Astrocyte (in vitro differentiated cells and primary cell): Measurements from ENCODE around the gene RASD1. TPM values are rescaled to one million over a fixed set of nuclear protein-coding genes. Genes with fewer than 3 reads are reported as not detected.

Source experiments
- DNase-seq: peaks from one replicate; pipeline ENCODE4 v3.0.0-alpha.2; 2010; ENCODE audit warnings: low read depth
- FAIRE-seq: peaks from 2 replicates; lab custom pipeline; 2011; peaks lifted over from hg19 to GRCh38; lab: Jason Lieb, UNC
- H2AFZ ChIP-seq: 2 replicates; pipeline ENCODE4 v1.6.0; 2012; ENCODE audit warnings: low read depth, low read length, inconsistent platforms
- H3K27ac ChIP-seq: 2 replicates; pipeline ENCODE4 v1.5.1; 2011; ENCODE audit warnings: low read depth, low read length, inconsistent platforms
- H3K27me3 ChIP-seq: 2 replicates; pipeline ENCODE4 v1.6.0; 2011; ENCODE audit warnings: low read length, inconsistent platforms; ENCODE audit not compliant: insufficient read depth
- H3K36me3 ChIP-seq: 2 replicates; pipeline ENCODE4 v1.5.1; 2011; ENCODE audit warnings: low read length, inconsistent platforms; ENCODE audit not compliant: insufficient read depth
- H3K4me1 ChIP-seq: 2 replicates; pipeline ENCODE4 v1.5.1; 2011; ENCODE audit warnings: low read length, inconsistent platforms; ENCODE audit not compliant: insufficient read depth
- H3K4me2 ChIP-seq: 2 replicates; pipeline ENCODE4 v1.6.0; 2012; ENCODE audit warnings: low read length, inconsistent platforms
- H3K4me3 ChIP-seq: 2 replicates; pipeline ENCODE4 v1.5.1; 2011; ENCODE audit warnings: low read depth, mild to moderate bottlenecking, low read length, inconsistent platforms; ENCODE audit not compliant: insufficient read depth
- H3K79me2 ChIP-seq: 2 replicates; pipeline ENCODE4 v1.6.0; 2012; ENCODE audit warnings: mild to moderate bottlenecking, low read length, inconsistent platforms; ENCODE audit not compliant: insufficient read depth
- H3K9ac ChIP-seq: 2 replicates; pipeline ENCODE4 v1.6.0; 2012; ENCODE audit warnings: mild to moderate bottlenecking, low read length, inconsistent platforms
- H3K9me3 ChIP-seq: 2 replicates; pipeline ENCODE4 v1.5.1; 2012; ENCODE audit warnings: low read depth, mild to moderate bottlenecking, low read length, inconsistent platforms; ENCODE audit not compliant: insufficient read depth
- H4K20me1 ChIP-seq: 2 replicates; pipeline ENCODE4 v1.6.0; 2012; ENCODE audit warnings: low read length, inconsistent platforms; ENCODE audit not compliant: insufficient read depth
- H3K27ac Mint-ChIP-seq: one replicate; pipeline ENCODE4 v1.8.0; 2021; ENCODE audit warnings: mild to moderate bottlenecking, mixed read lengths; ENCODE audit not compliant: unreplicated experiment
- H3K27me3 Mint-ChIP-seq: one replicate; pipeline ENCODE4 v1.8.0; 2021; ENCODE audit warnings: low read depth, mixed read lengths; ENCODE audit not compliant: unreplicated experiment
- H3K36me3 Mint-ChIP-seq: one replicate; pipeline ENCODE4 v1.8.0; 2021; ENCODE audit warnings: low read depth, mixed read lengths; ENCODE audit not compliant: unreplicated experiment
- H3K4me1 Mint-ChIP-seq: one replicate; pipeline ENCODE4 v1.8.0; 2021; ENCODE audit warnings: low read depth, mixed read lengths; ENCODE audit not compliant: unreplicated experiment
- H3K4me3 Mint-ChIP-seq: one replicate; pipeline ENCODE4 v1.8.0; 2021; ENCODE audit warnings: mild to moderate bottlenecking, moderate library complexity, mixed read lengths; ENCODE audit not compliant: unreplicated experiment
- H3K9me3 Mint-ChIP-seq: one replicate; pipeline ENCODE4 v1.8.0; 2021; ENCODE audit warnings: mild to moderate bottlenecking, mixed read lengths; ENCODE audit not compliant: unreplicated experiment
- CTCF ChIP-seq: IDR thresholded peaks from 2 replicates; pipeline ENCODE4 v1.5.1; 2011; ENCODE audit warnings: low read depth, mild to moderate bottlenecking, inconsistent platforms, low read length, moderate library complexity; ENCODE audit not compliant: insufficient read depth
- EZH2 ChIP-seq: IDR thresholded peaks from 2 replicates; pipeline ENCODE4 v1.6.1; 2012; ENCODE audit warnings: mild to moderate bottlenecking, low read length, inconsistent platforms; ENCODE audit not compliant: insufficient read depth
- total RNA-seq: library from RNA; stranded (reverse); gene quantifications from 2 replicates; pipeline ENCODE4 v1.2.1, GENCODE V29; 2021

RASD1 gene
- total RNA-seq, 1 donor from 2014 or later: 0.77 TPM

GRCh38 chr17:17480593-17481148 is 15.5 kb downstream of the RASD1 start:
- Histone ChIP-seq H3K9ac (no peak overlapping the region), H3K36me3 (no peaks in the 10 kb centered on the region), H4K20me1 (peaks cover 47% of the 10 kb centered on the region), H2AFZ (no peak overlapping the region), H3K4me2 (no peak overlapping the region), H3K27ac (no peak overlapping the region), H3K4me3 (no peak overlapping the region), H3K27me3 (no peaks in the 10 kb centered on the region), H3K79me2 (peaks cover 82% of the 10 kb centered on the region), H3K4me1 (peaks cover 13% of the 10 kb centered on the region), H3K9me3 (no peaks in the 10 kb centered on the region)
- Mint-ChIP-seq H3K9me3 (no peaks in the 10 kb centered on the region), H3K27me3 (no peaks in the 10 kb centered on the region), H3K4me1 (peaks cover 13% of the 10 kb centered on the region), H3K27ac (peak overlapping the region; percentile 44), H3K36me3 (peaks cover 11% of the 10 kb centered on the region), H3K4me3 (no peak overlapping the region)
- TF ChIP-seq CTCF (no peak), EZH2 (no peak)
- DNase-seq (no peak), FAIRE-seq (no peak)

GRCh38 chr17:17479209-17479608 is 17.0 kb downstream of the RASD1 start:
- H3K36me3 ChIP-seq: no peaks in the 10 kb centered on the region
- no peaks in the 10 kb centered on the region for H3K27me3 ChIP-seq
- H3K27me3 Mint-ChIP-seq: no peaks in the 10 kb centered on the region
- no peak for TF ChIP-seq EZH2
- no peak for TF ChIP-seq CTCF
- peaks cover 36% of the 10 kb centered on the region for H4K20me1 ChIP-seq
- H3K4me3 Mint-ChIP-seq: no peak overlapping the region
- H3K9me3 ChIP-seq: no peaks in the 10 kb centered on the region
- no peak overlapping the region for H3K4me2 ChIP-seq
- DNase-seq (peak; percentile 9), FAIRE-seq (no peak)
- H3K79me2 ChIP-seq: peaks cover 68% of the 10 kb centered on the region
- peaks cover 10% of the 10 kb centered on the region for H3K4me1 ChIP-seq
- H2AFZ ChIP-seq: no peak overlapping the region
- H3K9ac ChIP-seq: no peak overlapping the region
- H3K36me3 Mint-ChIP-seq: peaks cover 7% of the 10 kb centered on the region
- H3K4me1 Mint-ChIP-seq: peaks cover 6% of the 10 kb centered on the region
- H3K4me3 ChIP-seq: no peak overlapping the region
- H3K27ac ChIP-seq: no peak overlapping the region
- no peaks in the 10 kb centered on the region for H3K9me3 Mint-ChIP-seq
- H3K27ac Mint-ChIP-seq: no peak overlapping the region

- Histone ChIP-seq H3K4me3 (peak within 1 kb of the TSS; percentile 92), H4K20me1 (peaks cover 19% of the 10 kb centered on the region), H2AFZ (peak within 1 kb of the TSS; percentile 99), H3K9me3 (no peaks in the 10 kb centered on the region), H3K9ac (peak within 1 kb of the TSS; percentile 98), H3K27me3 (peaks cover 3% of the 10 kb centered on the region), H3K36me3 (no peaks in the 10 kb centered on the region), H3K27ac (peak within 1 kb of the TSS; percentile 90), H3K79me2 (peaks cover 51% of the 10 kb centered on the region), H3K4me1 (peaks cover 10% of the 10 kb centered on the region), H3K4me2 (peak within 1 kb of the TSS; percentile 95)
- no peak for FAIRE-seq
- H3K36me3 Mint-ChIP-seq: peaks cover 7% of the 10 kb centered on the region
- H3K27me3 Mint-ChIP-seq: no peaks in the 10 kb centered on the region
- H3K9me3 Mint-ChIP-seq: no peaks in the 10 kb centered on the region
- peak within 1 kb of the TSS; percentile 86 for H3K27ac Mint-ChIP-seq
- H3K4me3 Mint-ChIP-seq: peak within 1 kb of the TSS; percentile 95
- TF ChIP-seq EZH2: no peak
- no peak for TF ChIP-seq CTCF
- DNase-seq: peak; percentile 75
- peaks cover 6% of the 10 kb centered on the region for H3K4me1 Mint-ChIP-seq
Measured at GRCh38 chr17:17476865-17477467, 19.2 kb downstream of the RASD1 start, which contains the start of gene MED9. TSS of gene MED9 (plus strand) at chr17:17477000. CDS start at chr17:17477042, 42 bp downstream.
